Measurements from ENCODE around the gene VANGL2. TPM values are rescaled to one million over a fixed set of nuclear protein-coding genes. Genes with fewer than 3 reads are reported as not detected.

The VANGL2 gene
- total and polyA plus RNA-seq, 2 donors from 2014 or later: 3.8 to 8.1 TPM

DNA sequence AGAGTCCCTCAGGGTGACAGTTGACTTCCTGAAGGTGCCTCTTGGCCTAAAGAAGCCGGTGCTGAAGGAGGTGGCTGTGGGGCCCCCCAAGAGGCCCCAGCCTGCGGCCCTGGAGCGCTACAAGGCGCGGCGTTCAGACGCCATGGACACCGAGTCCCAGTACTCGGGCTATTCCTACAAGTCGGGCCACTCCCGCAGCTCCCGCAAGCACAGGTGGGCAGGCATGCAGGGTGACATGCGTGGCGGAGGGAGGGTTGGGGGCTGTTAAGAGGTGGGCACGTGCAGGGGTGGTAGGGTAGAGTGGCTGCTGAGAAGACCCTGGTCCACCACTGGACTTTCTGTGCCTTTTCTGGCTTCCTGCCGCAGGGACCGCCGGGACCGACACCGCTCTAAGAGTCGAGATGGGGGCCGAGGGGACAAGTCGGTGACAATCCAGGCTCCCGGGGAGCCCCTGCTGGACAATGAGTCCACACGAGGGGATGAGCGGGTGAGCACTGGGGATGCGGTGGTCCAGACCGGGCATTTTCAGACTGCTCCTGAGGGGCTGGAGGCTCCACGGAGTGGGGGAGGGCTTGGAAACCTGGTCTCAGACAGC, 15.4 kb downstream of the VANGL2 start:
- Histone ChIP-seq H3K36me3 (ENCODE audit: control insufficient read depth in 2 of 3, insufficient read depth in 3 of 3, low read length in 3 of 3) (no peaks in the 10 kb centered on the region), H3K4me3 (ENCODE audit: low read length in 3 of 3) (no peak overlapping the region), H3K27ac (ENCODE audit: low read depth in 2 of 2, low read length in 2 of 2) (no peak overlapping the region), H3K9me3 (ENCODE audit: control insufficient read depth in 2 of 3, insufficient read depth in 1 of 3, low read length in 3 of 3) (no peaks in the 10 kb centered on the region), H3K27me3 (ENCODE audit: control insufficient read depth, insufficient read depth, low read length) (no peaks in the 10 kb centered on the region), H3K9ac (ENCODE audit: low read length in 3 of 3) (no peak overlapping the region), H3K4me1 (ENCODE audit: control insufficient read depth in 2 of 3, insufficient read depth in 2 of 3, low read depth in 1 of 3, low read length in 3 of 3) (no peaks in the 10 kb centered on the region)
- FAIRE-seq (no peak), DNase-seq (no peak)
- TF ChIP-seq CTCF (IDR thresholded peaks at IDR 0.05; ENCODE audit: borderline replicate concordance, extremely low read depth, insufficient read depth): no peak
- intact Hi-C loops (cut with DNase I): no loop called here

DNA sequence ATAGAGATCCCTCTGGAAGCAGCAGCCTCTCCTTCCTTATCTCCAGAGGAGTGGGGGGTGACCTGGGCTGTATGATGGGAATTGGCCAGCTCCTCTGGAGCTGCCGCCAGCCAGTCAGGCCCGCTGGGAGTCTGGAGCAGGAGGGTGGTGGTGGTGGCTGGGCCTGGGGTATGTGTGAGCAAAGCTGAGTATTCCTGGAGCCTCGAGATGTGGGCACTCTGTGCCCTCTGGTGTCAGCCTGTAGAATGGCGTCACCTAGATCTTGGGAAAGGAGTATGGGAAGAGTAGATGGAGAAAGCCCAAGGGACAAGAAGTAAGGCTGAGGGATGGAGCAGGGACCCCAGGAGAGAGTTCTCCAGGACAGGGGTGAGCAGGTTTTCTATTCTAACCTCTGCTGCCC, 16.0 kb downstream of the VANGL2 start:
- Histone ChIP-seq H3K4me3 (ENCODE audit: low read length in 3 of 3) (no peak overlapping the region), H3K9ac (ENCODE audit: low read length in 3 of 3) (no peak overlapping the region), H3K36me3 (ENCODE audit: control insufficient read depth in 2 of 3, insufficient read depth in 3 of 3, low read length in 3 of 3) (no peaks in the 10 kb centered on the region), H3K27ac (ENCODE audit: low read depth in 2 of 2, low read length in 2 of 2) (no peak overlapping the region), H3K4me1 (ENCODE audit: control insufficient read depth in 2 of 3, insufficient read depth in 2 of 3, low read depth in 1 of 3, low read length in 3 of 3) (no peaks in the 10 kb centered on the region), H3K27me3 (ENCODE audit: control insufficient read depth, insufficient read depth, low read length) (no peaks in the 10 kb centered on the region), H3K9me3 (ENCODE audit: control insufficient read depth in 2 of 3, insufficient read depth in 1 of 3, low read length in 3 of 3) (no peaks in the 10 kb centered on the region)
- intact Hi-C loops (cut with DNase I): no loop called here
- FAIRE-seq (no peak), DNase-seq (peak in 2 of 5 donors; percentile 20 to 29)
- peak; percentile 26 for TF ChIP-seq CTCF (IDR thresholded peaks at IDR 0.05; ENCODE audit: borderline replicate concordance, extremely low read depth, insufficient read depth)

DNA sequence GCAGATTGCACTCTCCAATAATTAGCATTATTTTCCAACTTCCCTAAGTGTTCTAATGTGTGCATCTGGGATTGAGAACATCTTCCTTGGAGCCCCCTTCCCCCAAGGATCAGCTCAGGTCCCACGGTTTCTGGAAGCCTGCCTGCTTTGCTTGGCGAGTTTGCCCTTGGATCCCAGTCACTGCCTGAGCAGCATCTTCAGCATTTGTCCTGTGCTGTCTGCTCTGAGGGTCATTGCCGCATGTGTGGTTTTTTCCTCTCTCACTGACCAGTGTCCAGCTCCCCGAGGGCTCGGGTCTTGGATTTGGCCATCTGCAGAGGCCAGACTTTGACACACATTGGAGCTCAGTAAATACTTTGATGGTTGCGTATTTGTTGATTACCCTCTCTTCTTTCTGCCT, 18.1 kb downstream of the VANGL2 start:
- Histone ChIP-seq H3K9ac (ENCODE audit: low read length in 3 of 3) (no peak overlapping the region), H3K36me3 (ENCODE audit: control insufficient read depth in 2 of 3, insufficient read depth in 3 of 3, low read length in 3 of 3) (no peaks in the 10 kb centered on the region), H3K4me3 (ENCODE audit: low read length in 3 of 3) (no peak overlapping the region), H3K9me3 (ENCODE audit: control insufficient read depth in 2 of 3, insufficient read depth in 1 of 3, low read length in 3 of 3) (no peaks in the 10 kb centered on the region), H3K27me3 (ENCODE audit: control insufficient read depth, insufficient read depth, low read length) (no peaks in the 10 kb centered on the region), H3K4me1 (ENCODE audit: control insufficient read depth in 2 of 3, insufficient read depth in 2 of 3, low read depth in 1 of 3, low read length in 3 of 3) (no peaks in the 10 kb centered on the region), H3K27ac (ENCODE audit: low read depth in 2 of 2, low read length in 2 of 2) (no peak overlapping the region)
- DNase-seq: no peak
- no peak for FAIRE-seq
- intact Hi-C loops (cut with DNase I): no loop called here
- no peak for TF ChIP-seq CTCF (IDR thresholded peaks at IDR 0.05; ENCODE audit: borderline replicate concordance, extremely low read depth, insufficient read depth)
